ENCODE measurements around the gene SETDB2. TPM values are rescaled to one million over a fixed set of nuclear protein-coding genes. Genes with fewer than 3 reads are reported as not detected.

Gene SETDB2
- total RNA-seq, 1 experiment from 2014 or later, result 2.7 TPM

DNA sequence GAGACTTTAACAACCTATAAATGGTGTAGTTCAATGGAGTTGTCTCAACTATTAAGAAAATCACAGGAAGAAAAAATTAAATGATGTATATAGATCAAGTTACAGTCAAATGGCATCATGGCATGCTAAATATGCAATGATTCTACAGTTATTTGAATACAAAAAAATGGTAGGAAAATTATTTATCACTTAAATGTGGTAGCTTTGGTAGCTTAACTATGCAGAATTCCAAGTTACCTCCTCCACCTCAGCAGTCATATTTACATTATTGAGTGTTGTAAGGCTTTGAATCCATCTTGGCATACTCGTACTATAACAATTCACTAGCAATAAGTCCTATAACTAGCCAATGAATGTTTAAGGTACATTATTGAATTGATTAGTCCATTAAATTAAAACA is 37.0 kb upstream of the SETDB2 start:
- Histone ChIP-seq H3K9me3 (ENCODE audit: low read length) (no peaks in the 10 kb centered on the region), H4K20me1 (ENCODE audit: low read length) (no peaks in the 10 kb centered on the region), H3K27me3 (ENCODE audit: low read length) (no peaks in the 10 kb centered on the region), H3K4me1 (ENCODE audit: insufficient read depth, low read length) (no peaks in the 10 kb centered on the region), H3K9ac (ENCODE audit: low read length) (no peak overlapping the region), H3K9me2 (replicated peaks; ENCODE audit: low read length) (no peaks in the 10 kb centered on the region), H3K79me2 (ENCODE audit: low read length) (no peaks in the 10 kb centered on the region), H3K4me2 (ENCODE audit: low read length) (no peak overlapping the region), H3K36me3 (ENCODE audit: low read depth, low read length) (no peaks in the 10 kb centered on the region), H3K4me3 (ENCODE audit: low read length) (no peak overlapping the region), H2AFZ (ENCODE audit: low read length) (no peak overlapping the region), H3K27ac (ENCODE audit: low read length) (no peak overlapping the region), H3F3A (ENCODE audit: low read length, unreplicated experiment) (no peaks in the 10 kb centered on the region)
- intact Hi-C loops (cut with micrococcal nuclease), result no loop called here
- ChIA-PET POLR2A (ENCODE audit: unreplicated experiment) (no interaction called here), CTCF (no interaction called here)
- DNase-seq (no peak), ATAC-seq (no peak)
- BruUV-seq (replicated peaks), result no TSS peak
- TF ChIP-seq, protein P1, sequence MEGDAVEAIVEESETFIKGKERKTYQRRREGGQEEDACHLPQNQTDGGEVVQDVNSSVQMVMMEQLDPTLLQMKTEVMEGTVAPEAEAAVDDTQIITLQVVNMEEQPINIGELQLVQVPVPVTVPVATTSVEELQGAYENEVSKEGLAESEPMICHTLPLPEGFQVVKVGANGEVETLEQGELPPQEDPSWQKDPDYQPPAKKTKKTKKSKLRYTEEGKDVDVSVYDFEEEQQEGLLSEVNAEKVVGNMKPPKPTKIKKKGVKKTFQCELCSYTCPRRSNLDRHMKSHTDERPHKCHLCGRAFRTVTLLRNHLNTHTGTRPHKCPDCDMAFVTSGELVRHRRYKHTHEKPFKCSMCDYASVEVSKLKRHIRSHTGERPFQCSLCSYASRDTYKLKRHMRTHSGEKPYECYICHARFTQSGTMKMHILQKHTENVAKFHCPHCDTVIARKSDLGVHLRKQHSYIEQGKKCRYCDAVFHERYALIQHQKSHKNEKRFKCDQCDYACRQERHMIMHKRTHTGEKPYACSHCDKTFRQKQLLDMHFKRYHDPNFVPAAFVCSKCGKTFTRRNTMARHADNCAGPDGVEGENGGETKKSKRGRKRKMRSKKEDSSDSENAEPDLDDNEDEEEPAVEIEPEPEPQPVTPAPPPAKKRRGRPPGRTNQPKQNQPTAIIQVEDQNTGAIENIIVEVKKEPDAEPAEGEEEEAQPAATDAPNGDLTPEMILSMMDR (conservative IDR thresholded peaks at IDR 0.05; ENCODE audit: low read depth, low read length), result no peak
- TF ChIP-seq EZH2 (IDR thresholded peaks at IDR 0.05; ENCODE audit: low read length, unreplicated experiment) (no peak), EZH2phosphoT487 (IDR thresholded peaks at IDR 0.05; ENCODE audit: borderline replicate concordance, low read length) (no peak)

DNA sequence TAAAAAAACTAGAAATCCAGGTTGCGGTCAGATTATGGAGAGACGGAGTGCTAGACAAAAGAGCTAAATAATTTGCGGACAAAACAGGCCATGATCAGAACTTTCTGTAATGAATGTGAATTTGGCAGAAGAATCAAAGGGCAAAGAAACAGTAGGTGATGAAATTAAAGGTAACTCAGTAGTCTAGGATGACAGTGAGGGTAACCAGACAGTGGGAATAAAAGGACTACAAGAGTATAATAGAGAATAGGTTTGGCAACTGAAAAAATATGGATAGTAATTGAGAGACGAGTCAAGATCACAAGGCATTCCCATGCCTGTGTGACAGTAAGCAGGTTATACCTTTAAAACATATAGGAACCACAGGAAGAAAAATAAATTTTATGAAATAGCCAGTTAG is 36.1 kb upstream of the SETDB2 start:
- no peak overlapping the region for H3K27ac ChIP-seq (ENCODE audit: low read length)
- intact Hi-C loops (cut with micrococcal nuclease), result no loop called here
- no peaks in the 10 kb centered on the region for H3F3A ChIP-seq (ENCODE audit: low read length, unreplicated experiment)
- TF ChIP-seq, protein P1 (conservative IDR thresholded peaks at IDR 0.05; ENCODE audit: low read depth, low read length), result no peak
- TF ChIP-seq EZH2phosphoT487 (IDR thresholded peaks at IDR 0.05; ENCODE audit: borderline replicate concordance, low read length) (no peak), EZH2 (IDR thresholded peaks at IDR 0.05; ENCODE audit: low read length, unreplicated experiment) (no peak)
- POLR2A ChIA-PET (ENCODE audit: unreplicated experiment), result no interaction called here
- DNase-seq (no peak), ATAC-seq (no peak)
- H3K9me2 ChIP-seq (replicated peaks; ENCODE audit: low read length), result no peaks in the 10 kb centered on the region
- no peaks in the 10 kb centered on the region for H3K36me3 ChIP-seq (ENCODE audit: low read depth, low read length)
- no peaks in the 10 kb centered on the region for H3K79me2 ChIP-seq (ENCODE audit: low read length)
- H3K9me3 ChIP-seq (ENCODE audit: low read length), result no peaks in the 10 kb centered on the region
- H4K20me1 ChIP-seq (ENCODE audit: low read length), result no peaks in the 10 kb centered on the region
- no peak overlapping the region for H3K4me3 ChIP-seq (ENCODE audit: low read length)
- H3K4me1 ChIP-seq (ENCODE audit: insufficient read depth, low read length), result no peaks in the 10 kb centered on the region
- no TSS peak for BruUV-seq (replicated peaks)
- CTCF ChIA-PET, result no interaction called here
- H3K27me3 ChIP-seq (ENCODE audit: low read length), result no peaks in the 10 kb centered on the region
- no peak overlapping the region for H2AFZ ChIP-seq (ENCODE audit: low read length)
- H3K4me2 ChIP-seq (ENCODE audit: low read length), result no peak overlapping the region
- H3K9ac ChIP-seq (ENCODE audit: low read length), result no peak overlapping the region

DNA sequence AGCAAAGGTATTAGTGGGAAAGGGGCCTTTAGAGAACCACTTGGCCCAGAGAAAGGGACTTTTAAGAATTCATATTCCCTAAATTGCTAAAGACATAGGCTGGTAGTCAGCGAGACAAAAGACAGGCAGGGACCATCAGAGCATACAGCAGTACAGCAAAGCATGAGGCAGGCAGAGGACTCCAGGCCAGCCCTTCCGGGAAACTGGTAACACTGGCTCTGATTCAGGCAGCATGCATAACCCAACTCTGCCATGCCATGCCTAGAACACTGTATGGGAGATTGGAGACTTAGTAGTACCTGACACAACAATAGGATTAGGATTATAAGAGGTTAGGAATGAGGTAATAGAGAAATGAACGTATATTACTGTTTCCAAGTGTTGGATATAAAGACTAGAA is 35.1 kb upstream of the SETDB2 start:
- DNase-seq (no peak), ATAC-seq (no peak)
- H3K9me2 ChIP-seq (replicated peaks; ENCODE audit: low read length), result no peaks in the 10 kb centered on the region
- no peaks in the 10 kb centered on the region for H3K79me2 ChIP-seq (ENCODE audit: low read length)
- no peak overlapping the region for H3K9ac ChIP-seq (ENCODE audit: low read length)
- H3K4me3 ChIP-seq (ENCODE audit: low read length), result no peak overlapping the region
- intact Hi-C loops (cut with micrococcal nuclease), result no loop called here
- TF ChIP-seq EZH2 (IDR thresholded peaks at IDR 0.05; ENCODE audit: low read length, unreplicated experiment) (no peak), EZH2phosphoT487 (IDR thresholded peaks at IDR 0.05; ENCODE audit: borderline replicate concordance, low read length) (no peak)
- TF ChIP-seq, protein P1 (conservative IDR thresholded peaks at IDR 0.05; ENCODE audit: low read depth, low read length), result no peak
- no peak overlapping the region for H3K4me2 ChIP-seq (ENCODE audit: low read length)
- H3F3A ChIP-seq (ENCODE audit: low read length, unreplicated experiment), result no peaks in the 10 kb centered on the region
- ChIA-PET CTCF (no interaction called here), POLR2A (ENCODE audit: unreplicated experiment) (no interaction called here)
- H4K20me1 ChIP-seq (ENCODE audit: low read length), result no peaks in the 10 kb centered on the region
- H3K4me1 ChIP-seq (ENCODE audit: insufficient read depth, low read length), result no peaks in the 10 kb centered on the region
- H2AFZ ChIP-seq (ENCODE audit: low read length), result no peak overlapping the region
- H3K9me3 ChIP-seq (ENCODE audit: low read length), result no peaks in the 10 kb centered on the region
- no TSS peak for BruUV-seq (replicated peaks)
- H3K27ac ChIP-seq (ENCODE audit: low read length), result no peak overlapping the region
- H3K36me3 ChIP-seq (ENCODE audit: low read depth, low read length), result no peaks in the 10 kb centered on the region
- H3K27me3 ChIP-seq (ENCODE audit: low read length), result no peaks in the 10 kb centered on the region

Measured in PC-3 (cell line).